Liver (tissue), 9 donors: ENCODE results near the gene SYTL1. TPM values are rescaled to one million over a fixed set of nuclear protein-coding genes. Genes with fewer than 3 reads are reported as not detected.

Source experiments
- DNase-seq: peaks from one replicate; pipeline ENCODE4 v3.0.0-alpha.2; 2017; ENCODE audit warnings: low spot score
- H3K27ac ChIP-seq, 2 donors: one replicate each; pipeline ENCODE4 v1.7.0; 2013; ENCODE audit warnings: inconsistent platforms in 2 of 2, low read length in 2 of 2, control low read depth in 1 of 2, low read depth in 1 of 2, mild to moderate bottlenecking in 1 of 2
- H3K27me3 ChIP-seq, 4 donors: one replicate each; pipeline versions ENCODE4 v1.6.1 to v1.7.0; 2013; ENCODE audit warnings: low read length in 3 of 4, inconsistent platforms in 1 of 4, mild to moderate bottlenecking in 1 of 4, moderate library complexity in 1 of 4; ENCODE audit not compliant: control insufficient read depth in 4 of 4, insufficient read depth in 4 of 4
- H3K36me3 ChIP-seq, 4 donors: one replicate each; pipeline versions ENCODE4 v1.6.1 to v1.7.0; 2013; ENCODE audit warnings: low read length in 3 of 4, mild to moderate bottlenecking in 3 of 4, low read depth in 1 of 4, moderate library complexity in 1 of 4; ENCODE audit not compliant: control insufficient read depth in 4 of 4, insufficient read depth in 3 of 4
- H3K4me1 ChIP-seq, 4 donors: one replicate each; pipeline versions ENCODE4 v1.6.1 to v1.7.0; 2013; ENCODE audit warnings: low read length in 3 of 4, mild to moderate bottlenecking in 3 of 4, moderate library complexity in 1 of 4; ENCODE audit not compliant: control insufficient read depth in 4 of 4, insufficient read depth in 4 of 4
- H3K4me3 ChIP-seq, 3 donors: one replicate each; pipeline versions ENCODE4 v1.6.1 to v1.7.0; 2013; ENCODE audit warnings: low read length in 3 of 3, control low read depth in 1 of 3, low read depth in 1 of 3, mild to moderate bottlenecking in 1 of 3
- H3K9ac ChIP-seq, 2 donors: one replicate each; pipeline ENCODE4 v1.7.0; 2013; ENCODE audit warnings: low read length in 2 of 2, mild to moderate bottlenecking in 2 of 2, moderate library complexity in 2 of 2, control low read depth in 1 of 2, low read depth in 1 of 2
- H3K9me3 ChIP-seq, 4 donors: one replicate each; pipeline versions ENCODE4 v1.6.1 to v1.7.0; 2013; ENCODE audit warnings: low read length in 3 of 4; ENCODE audit not compliant: control insufficient read depth in 4 of 4
- EGR1 ChIP-seq, 2 donors: IDR thresholded peaks; 2 replicates each; pipeline ENCODE4 v1.6.1; 2016 to 2018; ENCODE audit warnings: antibody characterized with exemption in 2 of 2, low read depth in 2 of 2
- FOXA1 ChIP-seq: IDR thresholded peaks from 2 replicates; pipeline ENCODE4 v1.6.1; 2016; ENCODE audit warnings: antibody characterized with exemption
- FOXA2 ChIP-seq: IDR thresholded peaks from 2 replicates; pipeline ENCODE4 v1.6.1; 2016; ENCODE audit warnings: antibody characterized with exemption
- GABPA ChIP-seq, 2 donors: IDR thresholded peaks in 1 of 2; conservative IDR thresholded peaks in 1 of 2; 2 replicates each; pipeline ENCODE4 v1.6.1; 2016; ENCODE audit warnings: antibody characterized with exemption in 2 of 2, mild to moderate bottlenecking in 1 of 2, moderate library complexity in 1 of 2
- HNF4A ChIP-seq, 2 donors: conservative IDR thresholded peaks; 2 replicates each; pipeline ENCODE4 v1.6.1; 2016; ENCODE audit warnings: antibody characterized with exemption in 2 of 2, mild to moderate bottlenecking in 2 of 2
- HNF4G ChIP-seq: IDR thresholded peaks from 2 replicates; pipeline ENCODE4 v1.6.1; 2016; ENCODE audit warnings: antibody characterized with exemption
- JUND ChIP-seq, 2 donors: IDR thresholded peaks; 2 replicates each; pipeline ENCODE4 v1.6.1; 2016; ENCODE audit warnings: antibody characterized with exemption in 2 of 2
- NR2F2 ChIP-seq: IDR thresholded peaks from 2 replicates; pipeline ENCODE4 v1.6.1; 2016; ENCODE audit warnings: antibody characterized with exemption
- RAD21 ChIP-seq, 2 donors: IDR thresholded peaks; 2 replicates each; pipeline ENCODE4 v1.6.1; 2016; ENCODE audit warnings: antibody characterized with exemption in 2 of 2, mild to moderate bottlenecking in 2 of 2
- REST ChIP-seq: IDR thresholded peaks from 2 replicates; pipeline ENCODE4 v1.6.1; 2016; ENCODE audit warnings: antibody characterized with exemption, mild to moderate bottlenecking
- RXRA ChIP-seq, 2 donors: IDR thresholded peaks; 2 replicates each; pipeline ENCODE4 v1.6.1; 2017 to 2018; ENCODE audit warnings: antibody characterized with exemption in 2 of 2, mild to moderate bottlenecking in 1 of 2
- SP1 ChIP-seq: IDR thresholded peaks from 2 replicates; pipeline ENCODE4 v1.6.1; 2018; ENCODE audit warnings: antibody characterized with exemption, mild to moderate bottlenecking
- TAF1 ChIP-seq: conservative IDR thresholded peaks from 2 replicates; pipeline ENCODE4 v1.6.1; 2016; ENCODE audit warnings: antibody characterized with exemption, mild to moderate bottlenecking
- YY1 ChIP-seq: IDR thresholded peaks from 2 replicates; pipeline ENCODE4 v1.6.1; 2016; ENCODE audit warnings: antibody characterized with exemption, mild to moderate bottlenecking
- WGBS: extraction: QIAGEN DNeasy Blood & Tissue Kit; methylation state at CpG from one replicate; pipeline ENCODE4 v1.1.7; 2013; 5-methylcytosine and 5-hydroxymethylcytosine counted together
- polyA plus RNA-seq, 2 donors: library from polyadenylated mRNA; stranded (reverse) in 1 of 2; unstranded in 1 of 2; fragments of 200-250 nt in 1 of 2; fragments of >200 nt in 1 of 2; fragmentation: Nextera tagmentation in 1 of 2; extraction: Ambion mirVana in 1 of 2; gene quantifications; one replicate each; pipeline versions ENCODE4 v1.2.1 to v1.2.3, GENCODE V29; 2013 to 2015
- total RNA-seq, 2 donors: library from RNA; depleted of rRNA; stranded (reverse); fragments of >200 nt; gene quantifications; one replicate each; pipeline ENCODE4 v1.2.3, GENCODE V29; 2014
- TF ChIP-seq, protein P1 (sequence below): fragments of 150-350 bp; IDR thresholded peaks from 2 replicates; pipeline ENCODE4 v1.5.1; 2017; ENCODE audit warnings: improper control_type of control experiment, low read depth, low read length; ENCODE audit not compliant: missing input control
- TF ChIP-seq, protein P2 (sequence below): IDR thresholded peaks from 2 replicates; pipeline ENCODE4 v1.6.1; 2016; ENCODE audit warnings: antibody characterized with exemption
- TF ChIP-seq, protein P3 (sequence below): IDR thresholded peaks from 2 replicates; pipeline ENCODE4 v1.6.1; 2016; ENCODE audit warnings: antibody characterized with exemption
- TF ChIP-seq, protein P4 (sequence below): IDR thresholded peaks from 2 replicates; pipeline ENCODE4 v1.6.1; 2016; ENCODE audit warnings: antibody characterized with exemption
- donor health status: healthy.
- donor health status: healthy.
- donor health status: healthy.
- donor health status: healthy.
- donor health status: healthy.

SYTL1 gene
- total and polyA plus RNA-seq, 4 donors, result 0.73 to 3.9 (median 1.4) TPM

- Histone ChIP-seq H3K4me1 (peaks cover 0 to 14% (median 11%) of the 10 kb centered on the region in 4 donors), H3K27ac (no peak overlapping the region), H3K27me3 (no peaks in the 10 kb centered on the region), H3K9me3 (no peaks in the 10 kb centered on the region), H3K36me3 (no peaks in the 10 kb centered on the region), H3K9ac (no peak overlapping the region), H3K4me3 (no peak overlapping the region)
- no peak for DNase-seq
- TF ChIP-seq EGR1 (IDR thresholded peaks at IDR 0.05; ENCODE audit: low read depth in 2 of 2), result no peak
- TF ChIP-seq RAD21 (IDR thresholded peaks at IDR 0.05), result no peak
- no peak for TF ChIP-seq SP1
- TF ChIP-seq TAF1, result no peak
- TF ChIP-seq FOXA1, result no peak
- no peak for TF ChIP-seq YY1
- no peak for TF ChIP-seq HNF4A (conservative IDR thresholded peaks at IDR 0.05)
- no peak for TF ChIP-seq JUND (IDR thresholded peaks at IDR 0.05)
- no peak for TF ChIP-seq RXRA (IDR thresholded peaks at IDR 0.05)
- TF ChIP-seq HNF4G, result no peak
- TF ChIP-seq GABPA (IDR thresholded peaks at IDR 0.05 in 1 of 2, conservative IDR thresholded peaks at IDR 0.05 in 1 of 2), result no peak
- TF ChIP-seq, protein P1, sequence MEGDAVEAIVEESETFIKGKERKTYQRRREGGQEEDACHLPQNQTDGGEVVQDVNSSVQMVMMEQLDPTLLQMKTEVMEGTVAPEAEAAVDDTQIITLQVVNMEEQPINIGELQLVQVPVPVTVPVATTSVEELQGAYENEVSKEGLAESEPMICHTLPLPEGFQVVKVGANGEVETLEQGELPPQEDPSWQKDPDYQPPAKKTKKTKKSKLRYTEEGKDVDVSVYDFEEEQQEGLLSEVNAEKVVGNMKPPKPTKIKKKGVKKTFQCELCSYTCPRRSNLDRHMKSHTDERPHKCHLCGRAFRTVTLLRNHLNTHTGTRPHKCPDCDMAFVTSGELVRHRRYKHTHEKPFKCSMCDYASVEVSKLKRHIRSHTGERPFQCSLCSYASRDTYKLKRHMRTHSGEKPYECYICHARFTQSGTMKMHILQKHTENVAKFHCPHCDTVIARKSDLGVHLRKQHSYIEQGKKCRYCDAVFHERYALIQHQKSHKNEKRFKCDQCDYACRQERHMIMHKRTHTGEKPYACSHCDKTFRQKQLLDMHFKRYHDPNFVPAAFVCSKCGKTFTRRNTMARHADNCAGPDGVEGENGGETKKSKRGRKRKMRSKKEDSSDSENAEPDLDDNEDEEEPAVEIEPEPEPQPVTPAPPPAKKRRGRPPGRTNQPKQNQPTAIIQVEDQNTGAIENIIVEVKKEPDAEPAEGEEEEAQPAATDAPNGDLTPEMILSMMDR, result no peak
- 74% methylated on average over 1 of the region's 1 CpG for WGBS
These were observed 23.2 kb upstream of the SYTL1 start for GRCh38 chr1:27318596-27318995.

GRCh38 chr1:27321813-27322568 is 19.8 kb upstream of the SYTL1 start, which contains the start of gene TMEM222:
TMEM222 (plus strand) TSS chr1:27322163; CDS start chr1:27322198, 35 bp downstream.
- H3K4me3 ChIP-seq, result peak within 1 kb of the TSS; percentile 74 to 99 (median 98)
- H3K27me3 ChIP-seq, result no peaks in the 10 kb centered on the region
- H3K9me3 ChIP-seq, result no peaks in the 10 kb centered on the region
- peaks cover 0 to 11% (median 5%) of the 10 kb centered on the region in 4 donors for H3K36me3 ChIP-seq
- under 1% methylated on average over 67 of the region's 67 CpGs for WGBS
- H3K9ac ChIP-seq, result peak within 1 kb of the TSS; percentile 90 to 97
- H3K4me1 ChIP-seq, result peaks cover 0 to 20% (median 13%) of the 10 kb centered on the region in 4 donors
- H3K27ac ChIP-seq, result peak within 1 kb of the TSS; percentile 73 to 88
- DNase-seq, result peak; percentile 95
- TF ChIP-seq REST (no peak), YY1 (peak; percentile 94), HNF4G (no peak), HNF4A (conservative IDR thresholded peaks at IDR 0.05) (no peak), NR2F2 (no peak), FOXA1 (peak; percentile 36), TAF1 (no peak), SP1 (peak; percentile 79), EGR1 (IDR thresholded peaks at IDR 0.05; ENCODE audit: low read depth in 2 of 2) (peak; percentile 95 to 96), RAD21 (IDR thresholded peaks at IDR 0.05) (peak in 1 of 2 donors; percentile 39), GABPA (IDR thresholded peaks at IDR 0.05 in 1 of 2, conservative IDR thresholded peaks at IDR 0.05 in 1 of 2) (peak; percentile 90 to 98), FOXA2 (no peak), JUND (IDR thresholded peaks at IDR 0.05) (peak; percentile 23 to 52), RXRA (IDR thresholded peaks at IDR 0.05) (peak in 1 of 2 donors; percentile 7)
- TF ChIP-seq, protein P1, result peak; percentile 27
- TF ChIP-seq, protein P2, sequence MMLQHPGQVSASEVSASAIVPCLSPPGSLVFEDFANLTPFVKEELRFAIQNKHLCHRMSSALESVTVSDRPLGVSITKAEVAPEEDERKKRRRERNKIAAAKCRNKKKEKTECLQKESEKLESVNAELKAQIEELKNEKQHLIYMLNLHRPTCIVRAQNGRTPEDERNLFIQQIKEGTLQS, result no peak
- TF ChIP-seq, protein P3, sequence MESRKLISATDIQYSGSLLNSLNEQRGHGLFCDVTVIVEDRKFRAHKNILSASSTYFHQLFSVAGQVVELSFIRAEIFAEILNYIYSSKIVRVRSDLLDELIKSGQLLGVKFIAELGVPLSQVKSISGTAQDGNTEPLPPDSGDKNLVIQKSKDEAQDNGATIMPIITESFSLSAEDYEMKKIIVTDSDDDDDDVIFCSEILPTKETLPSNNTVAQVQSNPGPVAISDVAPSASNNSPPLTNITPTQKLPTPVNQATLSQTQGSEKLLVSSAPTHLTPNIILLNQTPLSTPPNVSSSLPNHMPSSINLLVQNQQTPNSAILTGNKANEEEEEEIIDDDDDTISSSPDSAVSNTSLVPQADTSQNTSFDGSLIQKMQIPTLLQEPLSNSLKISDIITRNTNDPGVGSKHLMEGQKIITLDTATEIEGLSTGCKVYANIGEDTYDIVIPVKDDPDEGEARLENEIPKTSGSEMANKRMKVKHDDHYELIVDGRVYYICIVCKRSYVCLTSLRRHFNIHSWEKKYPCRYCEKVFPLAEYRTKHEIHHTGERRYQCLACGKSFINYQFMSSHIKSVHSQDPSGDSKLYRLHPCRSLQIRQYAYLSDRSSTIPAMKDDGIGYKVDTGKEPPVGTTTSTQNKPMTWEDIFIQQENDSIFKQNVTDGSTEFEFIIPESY, result no peak
- TF ChIP-seq, protein P4, sequence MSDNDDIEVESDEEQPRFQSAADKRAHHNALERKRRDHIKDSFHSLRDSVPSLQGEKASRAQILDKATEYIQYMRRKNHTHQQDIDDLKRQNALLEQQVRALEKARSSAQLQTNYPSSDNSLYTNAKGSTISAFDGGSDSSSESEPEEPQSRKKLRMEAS, result peak; percentile 84
